Fibroblast of lung (primary cell): Measurements from ENCODE around the gene BPGM.

ENCODE experiments used
- CTCF ChIP-seq, 2 donors: IDR thresholded peaks in 1 of 2; conservative IDR thresholded peaks in 1 of 2; 1 replicate in 1 of 2; 2 replicates in 1 of 2; pipeline ENCODE4 v1.5.1; 2011 to 2012; ENCODE audit warnings: low read length in 2 of 2, control low read depth in 1 of 2, inconsistent platforms in 1 of 2, low read depth in 1 of 2, mild to moderate bottlenecking in 1 of 2
- EZH2 ChIP-seq: IDR thresholded peaks from 2 replicates; pipeline ENCODE4 v1.5.1; 2012; ENCODE audit warnings: low read length, control low read depth, mild to moderate bottlenecking; ENCODE audit errors: missing control alignments

- TF ChIP-seq CTCF (conservative IDR thresholded peaks at IDR 0.05 in 1 of 2, IDR thresholded peaks at IDR 0.05 in 1 of 2; ENCODE audit: low read depth in 1 of 2, low read length in 2 of 2): no peak
- no peak for TF ChIP-seq EZH2
Measured at GRCh38 chr7:134710854-134711624, 64.4 kb downstream of the BPGM start.
